Activated naive CD8-positive, alpha-beta T cell treated with anti-CD3 and anti-CD28 coated beads, Interleukin-2, amount 50 U/mL, for 24 hours (primary cell): ENCODE measurements around the gene MPDU1.
"Not testable (repeated sequence)": the region's sequence is repeated elsewhere in the genome, so short reads cannot be mapped to it uniquely, and the experiment has no call there.

ENCODE experiments used
- ATAC-seq: fragments of 150-1000 bp; cut with Tn5 transposase; one replicate; pipeline ENCODE4 v1.10.0; 2021
- DNase-seq: peaks from one replicate; pipeline ENCODE4 v3.0.0; 2021
- H3K27ac Mint-ChIP-seq: one replicate; pipeline ENCODE4 v1.8.0; 2021; ENCODE audit warnings: mild to moderate bottlenecking, mixed read lengths
- H3K27me3 Mint-ChIP-seq: one replicate; pipeline ENCODE4 v1.8.0; 2021; ENCODE audit warnings: mixed read lengths
- H3K36me3 Mint-ChIP-seq: one replicate; pipeline ENCODE4 v1.8.0; 2021; ENCODE audit warnings: low read depth, mixed read lengths
- H3K4me1 Mint-ChIP-seq: one replicate; pipeline ENCODE4 v1.8.0; 2021; ENCODE audit warnings: mixed read lengths
- H3K4me3 Mint-ChIP-seq: one replicate; pipeline ENCODE4 v1.8.0; 2021; ENCODE audit warnings: mild to moderate bottlenecking, moderate library complexity, mixed read lengths
- H3K9me3 Mint-ChIP-seq: one replicate; pipeline ENCODE4 v1.8.0; 2021; ENCODE audit warnings: mixed read lengths

The MPDU1 gene

DNA sequence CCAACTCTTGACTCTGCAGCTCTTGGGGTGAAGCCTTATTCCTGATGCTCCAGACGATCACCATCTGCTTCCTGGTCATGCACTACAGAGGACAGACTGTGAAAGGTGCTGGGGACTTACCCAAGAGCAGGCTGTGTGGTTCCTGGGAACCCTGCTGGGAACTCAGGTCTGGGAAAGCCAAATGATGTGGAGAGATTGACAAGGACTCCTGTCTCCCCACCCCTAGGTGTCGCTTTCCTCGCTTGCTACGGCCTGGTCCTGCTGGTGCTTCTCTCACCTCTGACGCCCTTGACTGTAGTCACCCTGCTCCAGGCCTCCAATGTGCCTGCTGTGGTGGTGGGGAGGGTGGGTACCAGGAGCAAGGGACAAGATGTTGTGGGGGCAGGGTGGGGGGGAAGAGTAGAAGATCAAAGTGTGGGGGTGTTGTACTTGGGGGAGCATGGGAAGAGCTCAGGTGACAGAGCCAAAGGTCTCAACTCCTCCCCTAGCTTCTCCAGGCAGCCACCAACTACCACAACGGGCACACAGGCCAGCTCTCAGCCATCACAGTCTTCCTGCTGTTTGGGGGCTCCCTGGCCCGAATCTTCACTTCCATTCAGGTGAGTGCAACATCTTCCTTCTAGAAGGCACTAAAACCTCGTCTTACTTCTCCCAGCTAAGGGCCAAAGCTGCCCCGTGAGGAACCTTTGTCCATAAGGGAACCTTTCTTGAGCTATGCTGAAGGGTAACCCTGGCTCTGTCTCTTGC is 3.2 kb downstream of the MPDU1 start:
- DNase-seq (no peak), ATAC-seq (no peak)
- Mint-ChIP-seq H3K4me1 (peaks cover 37% of the 10 kb centered on the region), H3K27me3 (no peaks in the 10 kb centered on the region), H3K36me3 (peaks cover 23% of the 10 kb centered on the region), H3K4me3 (no peak overlapping the region), H3K27ac (peak overlapping the region; percentile 18), H3K9me3 (no peaks in the 10 kb centered on the region)

DNA sequence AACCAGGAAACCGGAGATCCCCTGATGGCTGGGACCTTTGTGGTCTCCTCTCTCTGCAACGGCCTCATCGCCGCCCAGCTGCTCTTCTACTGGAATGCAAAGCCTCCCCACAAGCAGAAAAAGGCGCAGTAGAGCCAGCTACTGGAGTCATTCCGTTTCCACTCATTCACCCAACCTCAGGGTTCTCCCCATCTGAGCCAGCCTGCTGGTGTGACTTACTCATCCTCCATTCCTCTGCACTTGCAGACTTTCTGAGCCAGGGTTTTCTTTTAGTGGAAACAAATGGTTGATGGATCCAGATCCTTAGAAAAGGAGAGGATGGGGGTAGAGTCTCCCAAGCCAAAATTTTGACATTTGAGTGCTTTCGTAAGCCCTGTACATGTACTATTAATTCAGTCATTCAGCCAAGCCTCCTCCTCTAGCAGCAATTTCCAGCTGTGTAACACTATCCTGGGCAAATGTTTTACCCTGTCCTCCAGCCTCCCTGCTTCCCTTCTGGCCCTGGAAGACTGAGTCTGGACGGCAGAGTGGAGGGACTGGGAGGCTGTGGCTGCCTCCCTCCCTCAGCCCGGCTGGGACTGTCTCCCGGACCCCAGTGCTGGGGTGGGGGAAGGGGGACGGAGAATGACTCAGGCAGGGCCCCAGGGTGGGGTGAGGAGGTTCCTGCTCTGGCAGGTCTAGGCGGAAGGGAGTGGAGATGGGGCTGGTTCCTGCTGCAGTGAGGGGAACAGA is 3.9 kb downstream of the MPDU1 start:
- Mint-ChIP-seq H3K36me3 (peaks cover 22% of the 10 kb centered on the region), H3K4me3 (no peak overlapping the region), H3K27ac (no peak overlapping the region), H3K4me1 (peaks cover 30% of the 10 kb centered on the region), H3K27me3 (no peaks in the 10 kb centered on the region), H3K9me3 (no peaks in the 10 kb centered on the region)
- no peak for ATAC-seq
- DNase-seq, result no peak

DNA sequence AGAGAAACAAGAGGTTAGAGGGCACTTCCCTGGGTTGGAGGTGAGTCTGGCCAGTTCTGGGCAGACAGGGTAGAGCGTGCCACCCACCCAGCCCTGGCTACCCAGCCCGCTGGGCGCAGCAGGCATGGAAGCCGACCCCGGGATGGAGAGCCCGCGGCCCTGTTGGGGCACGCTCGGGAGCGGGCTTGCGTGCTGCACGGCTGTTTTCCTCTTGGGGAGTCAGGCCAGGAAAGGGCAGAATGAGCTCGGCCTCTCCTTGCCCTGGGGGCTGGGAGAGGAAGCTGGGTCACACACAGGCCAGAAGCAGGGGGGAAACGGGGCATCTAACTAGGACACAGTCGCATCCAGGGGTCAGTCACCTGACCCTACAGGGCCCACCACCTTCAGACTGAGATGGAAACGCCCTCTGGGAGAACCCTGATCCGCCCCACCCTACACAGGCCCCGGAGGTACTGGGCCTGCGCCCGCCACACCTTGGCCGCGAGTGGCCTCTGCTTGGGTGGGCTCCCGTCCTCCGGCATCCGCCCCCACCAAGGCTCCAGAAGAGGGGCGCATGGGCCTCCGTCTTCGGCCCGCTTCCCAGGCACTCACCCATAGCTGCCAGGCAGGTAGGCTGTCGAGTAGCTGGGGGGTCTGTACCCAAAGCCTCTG is 5.0 kb downstream of the MPDU1 start:
- peaks cover 24% of the 10 kb centered on the region for H3K4me1 Mint-ChIP-seq
- no peak overlapping the region for H3K4me3 Mint-ChIP-seq
- H3K9me3 Mint-ChIP-seq, result no peaks in the 10 kb centered on the region
- H3K36me3 Mint-ChIP-seq, result peaks cover 29% of the 10 kb centered on the region
- DNase-seq, result no peak
- no peak for ATAC-seq
- no peak overlapping the region for H3K27ac Mint-ChIP-seq
- H3K27me3 Mint-ChIP-seq, result no peaks in the 10 kb centered on the region

DNA sequence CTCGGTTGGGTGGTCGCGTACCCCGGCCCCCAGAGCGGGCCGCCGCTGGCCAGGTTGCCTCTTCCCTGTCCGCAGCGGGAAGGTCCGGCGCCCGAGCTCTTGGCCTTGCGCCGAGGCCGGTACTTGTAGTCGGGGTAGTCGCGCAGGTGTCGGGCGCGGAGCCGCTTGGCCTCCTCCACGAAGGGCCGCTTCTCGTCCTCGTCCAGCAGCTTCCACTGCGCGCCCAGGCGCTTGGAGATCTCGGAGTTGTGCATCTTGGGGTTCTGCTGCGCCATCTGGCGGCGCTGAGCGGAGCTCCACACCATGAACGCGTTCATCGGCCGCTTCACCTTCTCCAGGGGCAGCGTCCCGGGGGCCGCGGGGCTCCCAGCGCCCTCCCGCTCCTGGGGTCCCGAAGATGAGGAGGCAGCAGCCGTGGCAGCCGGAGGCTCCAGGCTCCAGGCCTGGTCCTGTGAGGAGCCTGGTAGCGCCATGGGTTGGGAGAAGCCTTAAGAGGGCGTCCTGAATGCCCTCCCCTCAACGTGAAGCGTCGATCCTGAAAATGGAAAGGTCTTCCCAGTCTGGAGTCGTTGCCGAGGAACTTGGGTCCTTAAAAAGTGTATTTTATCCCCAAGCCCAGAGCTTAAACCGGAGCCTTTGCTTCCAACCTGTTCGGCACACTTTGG is 5.7 kb downstream of the MPDU1 start:
- Mint-ChIP-seq H3K27me3 (no peaks in the 10 kb centered on the region), H3K4me1 (peaks cover 19% of the 10 kb centered on the region), H3K36me3 (peaks cover 32% of the 10 kb centered on the region), H3K9me3 (no peaks in the 10 kb centered on the region), H3K4me3 (no peak overlapping the region), H3K27ac (no peak overlapping the region)
- peak; percentile 67 for DNase-seq
- ATAC-seq, result peak; percentile 70

DNA sequence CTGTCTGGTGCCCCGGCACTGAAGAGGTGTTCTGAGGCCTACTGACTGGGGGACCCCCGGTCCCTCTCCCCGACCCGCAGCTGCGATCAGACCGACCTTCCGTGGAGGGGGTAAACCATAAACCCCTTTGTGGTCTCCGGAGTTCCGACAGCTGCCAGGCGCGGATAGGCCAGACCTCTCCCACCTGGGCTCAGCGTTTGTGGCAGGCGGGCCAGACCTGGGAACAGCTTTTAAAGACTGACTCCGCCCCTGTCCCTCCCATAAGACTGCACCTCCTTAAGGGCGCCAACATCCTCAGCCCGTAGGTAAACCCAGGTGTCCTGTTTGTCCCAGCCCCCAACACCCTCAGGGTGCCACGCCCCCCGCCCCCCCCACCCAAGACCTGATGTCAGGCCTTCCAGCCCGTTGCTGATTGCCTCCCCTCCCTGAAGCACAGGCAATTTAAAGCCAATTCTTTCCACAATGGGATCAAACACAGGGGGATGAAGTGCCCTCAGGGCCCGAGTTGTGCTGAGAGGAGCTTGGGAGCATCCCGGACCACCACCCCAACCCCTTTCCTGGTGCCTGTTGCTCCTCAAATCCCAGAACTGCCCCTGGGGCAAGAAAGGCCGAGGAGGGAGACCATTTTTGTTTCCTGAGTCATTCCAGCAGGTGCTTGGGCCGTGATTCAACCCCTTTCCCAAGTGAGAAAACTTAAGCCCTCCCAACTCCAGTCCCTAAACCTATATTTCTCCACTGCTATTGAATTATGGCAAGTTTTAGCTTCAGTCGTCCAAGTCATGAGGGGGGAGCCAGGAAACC is 6.4 kb downstream of the MPDU1 start, which contains the start of gene SOX15:
SOX15 (minus strand) TSS at position 204 of the 801 bp plus-strand sequence. CDS start 418 bp downstream, outside the sequence.
- ATAC-seq (no peak), DNase-seq (no peak)
- Mint-ChIP-seq H3K36me3 (peaks cover 31% of the 10 kb centered on the region), H3K27me3 (no peaks in the 10 kb centered on the region), H3K9me3 (no peaks in the 10 kb centered on the region), H3K4me3 (no peak within 1 kb of the TSS), H3K27ac (no peak within 1 kb of the TSS), H3K4me1 (peaks cover 11% of the 10 kb centered on the region)

DNA sequence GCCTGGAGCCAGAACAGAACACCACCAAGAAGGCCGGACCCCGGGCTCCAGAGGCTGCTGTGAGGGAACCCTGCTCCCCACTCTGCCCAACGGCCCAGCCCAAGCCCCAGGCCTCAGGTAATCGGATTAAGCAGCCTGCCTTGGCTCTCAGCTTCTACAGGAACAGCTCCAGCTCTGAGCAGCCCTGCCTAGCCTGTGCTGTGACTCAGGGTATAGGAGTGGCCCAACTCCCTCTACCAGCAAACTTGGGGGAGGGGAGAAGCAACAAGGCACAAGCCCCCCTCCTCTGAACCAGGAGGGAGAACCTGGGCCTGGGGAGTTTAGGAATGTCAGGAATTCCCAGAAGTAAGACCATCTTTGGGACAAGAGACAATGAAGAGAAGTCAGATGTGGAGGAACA is 7.1 kb downstream of the MPDU1 start:
- no peak overlapping the region for H3K27ac Mint-ChIP-seq
- peaks cover 7% of the 10 kb centered on the region for H3K4me1 Mint-ChIP-seq
- H3K4me3 Mint-ChIP-seq, result no peak overlapping the region
- H3K27me3 Mint-ChIP-seq, result no peaks in the 10 kb centered on the region
- H3K36me3 Mint-ChIP-seq, result peaks cover 35% of the 10 kb centered on the region
- DNase-seq (no peak), ATAC-seq (peak; percentile 22)
- no peaks in the 10 kb centered on the region for H3K9me3 Mint-ChIP-seq

DNA sequence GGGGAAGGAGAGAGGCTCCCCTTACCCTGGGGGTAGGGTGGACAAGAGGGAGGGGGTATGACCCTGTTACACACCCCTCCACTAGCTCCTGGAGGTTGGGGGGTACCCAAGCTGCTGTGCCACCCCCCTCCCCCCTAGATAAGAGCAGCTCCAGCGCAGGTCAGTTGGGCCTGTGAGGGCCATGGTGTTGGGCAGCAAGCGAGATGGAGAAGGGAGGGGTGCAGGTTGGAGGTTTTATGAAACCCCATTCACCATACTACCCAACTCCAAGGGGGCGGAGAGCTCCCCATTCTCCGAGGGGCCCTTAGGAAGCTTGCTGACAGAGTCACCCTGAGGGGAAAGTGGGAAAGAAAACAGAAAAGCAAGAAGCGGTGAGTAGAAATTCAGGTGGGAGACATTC is 7.9 kb downstream of the MPDU1 start:
- no peak overlapping the region for H3K4me3 Mint-ChIP-seq
- H3K27me3 Mint-ChIP-seq, result no peaks in the 10 kb centered on the region
- H3K27ac Mint-ChIP-seq, result peak overlapping the region; percentile 34
- ATAC-seq (no peak), DNase-seq (no peak)
- H3K9me3 Mint-ChIP-seq, result no peaks in the 10 kb centered on the region
- H3K36me3 Mint-ChIP-seq, result peaks cover 40% of the 10 kb centered on the region
- peaks cover 2% of the 10 kb centered on the region for H3K4me1 Mint-ChIP-seq

DNA sequence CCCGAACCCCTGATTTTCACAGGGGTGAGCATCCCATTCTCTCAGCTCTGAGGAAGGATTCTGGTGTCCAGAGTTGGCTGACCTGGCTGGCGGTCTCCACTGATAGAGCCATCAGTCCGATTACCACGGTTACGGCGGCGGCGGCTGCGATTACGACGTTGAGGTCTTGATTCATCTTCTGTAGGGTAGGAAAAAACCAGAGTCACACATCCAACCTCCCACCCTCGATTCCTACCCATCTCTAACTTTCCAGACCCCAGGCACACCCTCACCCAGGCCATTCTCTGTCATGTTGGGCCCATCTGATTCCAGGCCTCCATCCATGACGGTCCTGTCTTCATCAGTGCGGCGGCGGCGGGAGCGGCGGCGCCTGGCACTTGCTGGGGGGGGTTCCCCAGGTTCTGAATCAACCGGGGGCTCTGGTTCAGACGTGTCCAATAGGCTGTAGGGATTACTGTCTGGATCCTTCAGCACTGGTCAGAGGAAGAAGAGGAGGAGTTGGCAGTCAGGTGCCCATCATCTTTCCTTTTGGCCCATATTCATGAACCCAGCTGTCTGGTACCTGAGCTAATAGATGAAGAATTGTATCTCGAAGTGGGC is 8.9 kb downstream of the MPDU1 start:
- ATAC-seq (no peak), DNase-seq (no peak)
- Mint-ChIP-seq H3K4me1 (no peaks in the 10 kb centered on the region), H3K27ac (no peak overlapping the region), H3K4me3 (no peak overlapping the region), H3K36me3 (peaks cover 44% of the 10 kb centered on the region), H3K9me3 (no peaks in the 10 kb centered on the region), H3K27me3 (no peaks in the 10 kb centered on the region)

DNA sequence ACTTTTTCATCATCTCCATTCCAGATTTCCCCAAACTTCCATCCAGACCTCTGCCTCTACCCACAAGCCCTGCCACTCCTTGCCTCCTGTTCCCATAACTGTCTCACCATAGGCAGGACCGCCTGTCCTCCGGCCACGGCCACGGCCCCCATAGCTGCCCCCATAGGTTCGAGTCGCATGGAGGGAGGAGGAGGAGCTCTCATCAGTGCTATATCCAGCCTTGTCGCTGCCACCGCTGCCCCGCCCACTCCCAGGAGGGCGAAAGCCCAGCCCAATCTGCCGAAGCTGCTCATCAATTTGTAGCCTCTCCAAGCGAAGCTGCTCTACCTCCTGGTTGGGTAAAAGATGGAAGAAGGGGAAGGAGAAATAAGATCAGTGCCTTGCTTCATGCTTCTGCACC is 9.6 kb downstream of the MPDU1 start:
- Mint-ChIP-seq H3K4me3 (no peak overlapping the region), H3K4me1 (no peaks in the 10 kb centered on the region), H3K36me3 (peaks cover 45% of the 10 kb centered on the region), H3K27ac (peak overlapping the region; percentile 15), H3K27me3 (no peaks in the 10 kb centered on the region), H3K9me3 (no peaks in the 10 kb centered on the region)
- DNase-seq, result no peak
- no peak for ATAC-seq

DNA sequence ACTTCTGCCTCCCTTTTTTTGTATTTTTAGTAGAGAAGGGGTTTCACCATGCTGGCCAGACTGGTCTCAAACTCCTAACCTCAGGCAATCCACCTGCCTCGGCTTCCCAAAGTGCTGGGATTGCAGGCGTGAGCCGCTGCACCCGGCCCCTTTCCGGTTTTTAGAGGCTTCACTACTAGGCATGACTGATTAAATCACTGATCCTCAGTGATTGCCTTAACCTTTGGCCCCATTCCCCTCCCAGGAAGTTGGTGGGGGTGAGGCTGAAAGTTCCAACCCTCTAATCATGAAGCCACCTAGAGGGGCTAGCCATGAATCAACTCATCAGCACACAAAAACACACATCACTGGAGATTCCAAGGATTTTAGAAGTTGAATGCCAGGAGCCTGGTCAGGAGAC is 13.9 kb downstream of the MPDU1 start:
- H3K27ac Mint-ChIP-seq, H3K4me1 Mint-ChIP-seq, ATAC-seq, H3K4me3 Mint-ChIP-seq, H3K27me3 Mint-ChIP-seq, H3K9me3 Mint-ChIP-seq, DNase-seq: not testable (repeated sequence)
- H3K36me3 Mint-ChIP-seq, result peaks cover 53% of the 10 kb centered on the region

DNA sequence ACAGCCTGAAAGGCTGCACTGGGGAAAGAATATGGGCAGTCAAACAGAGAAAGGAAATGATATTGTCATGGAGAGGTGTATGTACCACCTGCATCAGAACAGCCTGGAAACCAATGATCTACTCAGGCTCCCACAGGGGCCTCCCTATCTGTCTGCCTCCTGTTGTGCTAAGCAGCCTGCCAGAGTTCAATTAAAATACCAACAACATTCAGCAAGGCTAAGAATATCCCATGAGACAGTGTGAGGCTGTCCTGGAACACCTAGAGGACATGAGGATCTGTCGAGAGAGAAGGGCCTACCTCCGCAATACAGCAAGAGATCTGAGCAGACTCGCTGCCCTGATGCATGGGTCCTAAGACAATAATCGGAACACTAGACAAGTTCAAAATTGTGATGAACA is 22.6 kb downstream of the MPDU1 start:
- ATAC-seq (no peak), DNase-seq (no peak)
- Mint-ChIP-seq H3K9me3 (no peaks in the 10 kb centered on the region), H3K4me3 (no peak overlapping the region), H3K27ac (peak overlapping the region; percentile 47), H3K27me3 (no peaks in the 10 kb centered on the region), H3K4me1 (peaks cover 14% of the 10 kb centered on the region), H3K36me3 (peaks cover 36% of the 10 kb centered on the region)

DNA sequence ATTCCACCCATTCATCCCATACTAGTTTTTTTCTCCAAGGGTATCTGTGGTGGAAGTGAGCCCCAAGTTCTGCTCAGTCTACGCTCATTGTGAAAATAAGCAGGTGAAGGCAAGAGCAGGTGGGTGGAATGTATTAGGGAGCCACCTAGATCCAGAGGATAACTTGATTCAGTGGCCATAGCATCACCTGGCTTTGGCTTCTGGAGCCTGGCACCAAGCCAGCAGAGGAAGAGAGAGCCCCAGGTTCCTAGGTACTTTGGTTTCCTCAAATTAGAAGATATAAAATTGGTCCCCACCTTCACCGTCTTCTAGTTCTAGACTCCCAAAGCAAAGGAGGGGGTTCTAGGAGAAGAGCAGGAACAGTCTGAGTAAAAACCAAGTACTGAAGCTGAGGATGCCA is 27.0 kb downstream of the MPDU1 start:
- DNase-seq (no peak), ATAC-seq (no peak)
- peaks cover 26% of the 10 kb centered on the region for H3K36me3 Mint-ChIP-seq
- peaks cover 46% of the 10 kb centered on the region for H3K4me1 Mint-ChIP-seq
- H3K4me3 Mint-ChIP-seq, result no peak overlapping the region
- H3K27ac Mint-ChIP-seq, result no peak overlapping the region
- peaks cover 1% of the 10 kb centered on the region for H3K27me3 Mint-ChIP-seq
- H3K9me3 Mint-ChIP-seq, result no peaks in the 10 kb centered on the region

DNA sequence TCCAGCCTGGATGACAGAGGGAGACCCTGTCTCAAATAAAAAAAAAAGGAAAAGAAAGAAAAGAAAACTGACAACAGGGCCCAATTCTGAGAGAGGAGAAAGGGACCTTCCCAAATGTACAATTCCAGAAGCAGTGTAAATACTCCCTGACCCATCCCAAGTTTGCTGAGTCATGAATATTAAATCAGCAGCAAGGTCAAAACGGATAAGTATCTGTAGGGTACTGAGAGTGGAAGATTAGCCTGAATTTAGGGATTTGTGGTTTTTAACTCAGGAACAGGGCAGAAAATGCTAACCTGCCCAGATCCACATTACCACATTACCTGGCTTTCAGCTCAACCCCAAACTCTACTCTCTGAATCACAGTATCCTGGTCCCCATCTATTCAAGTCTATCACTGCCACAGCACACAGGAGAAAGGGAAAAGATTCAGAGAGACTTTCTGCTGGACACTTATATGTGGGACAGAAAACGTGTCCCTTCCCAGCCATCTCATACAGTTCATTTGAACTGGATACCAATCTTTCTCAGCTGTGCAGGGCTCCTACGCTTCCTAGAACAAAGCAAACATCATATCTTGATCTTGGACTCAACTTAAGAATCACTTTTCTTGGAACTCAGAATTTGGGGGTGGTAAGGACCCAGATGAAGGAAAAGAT is 28.1 kb downstream of the MPDU1 start:
- peak overlapping the region; percentile 30 for H3K4me3 Mint-ChIP-seq
- ATAC-seq (no peak), DNase-seq (no peak)
- no peak overlapping the region for H3K27ac Mint-ChIP-seq
- peaks cover 1% of the 10 kb centered on the region for H3K27me3 Mint-ChIP-seq
- H3K36me3 Mint-ChIP-seq, result peaks cover 21% of the 10 kb centered on the region
- H3K9me3 Mint-ChIP-seq, result no peaks in the 10 kb centered on the region
- peaks cover 43% of the 10 kb centered on the region for H3K4me1 Mint-ChIP-seq
